HepG2 (cell line): Measurements from ENCODE around the gene MKRN3. TPM values are rescaled to one million over a fixed set of nuclear protein-coding genes. Genes with fewer than 3 reads are reported as not detected.

Experiments used
- ATAC-seq: fragments of 200-7000 bp; cut with Tn5 transposase; 3 replicates; pipeline ENCODE4 v1.9.1; 2020; ENCODE audit warnings: mild to moderate bottlenecking, moderate library complexity
- BruUV-seq: library from RNA; stranded (reverse); fragments of 400-500 nt; replicated peaks from 2 replicates; lab custom pipeline; 2021; lab: Mats Ljungman, UMichigan
- CTCF ChIA-PET: fragments of 300-600 bp; formaldehyde crosslinking; extraction: SDS; loops from one replicate; lab custom pipeline; 2021; ENCODE audit warnings: low total read pairs, inconsistent platforms, low intra/inter-chr PET ratio; lab: Yijun Ruan, JAX
- POLR2A ChIA-PET: fragments of 350-600 bp; sonication (Branson Sonifier 250); formaldehyde crosslinking; loops from one replicate; lab custom pipeline; 2020; ENCODE audit warnings: antibody characterized with exemption, inconsistent platforms; lab: Yijun Ruan, JAX
- DNase-seq: peaks from one replicate; pipeline ENCODE4 v3.0.0-alpha.2; 2015; ENCODE audit warnings: low spot score
- FAIRE-seq: peaks from 3 replicates; lab custom pipeline; 2011; peaks lifted over from hg19 to GRCh38; lab: Jason Lieb, UNC
- H2AFZ ChIP-seq: one replicate; pipeline ENCODE4 v1.6.1; 2011; ENCODE audit warnings: low read length, inconsistent platforms
- H3K27ac ChIP-seq: fragments of 300-600 bp; 3 replicates; pipeline ENCODE4 v1.8.0; 2011; ENCODE audit warnings: mixed run types, mild to moderate bottlenecking, mixed read lengths, low read length, inconsistent platforms; ENCODE audit not compliant: insufficient read depth; ENCODE audit errors: extremely low read length
- H3K27me3 ChIP-seq, 2 experiments: fragments of 200-600 bp in 1 of 2; 2 replicates in 1 of 2; 3 replicates in 1 of 2; pipeline versions ENCODE4 v1.6.0 to v1.8.0; 2011; ENCODE audit warnings: low read length in 2 of 2, mild to moderate bottlenecking in 2 of 2, moderate library complexity in 2 of 2, inconsistent platforms in 1 of 2; ENCODE audit not compliant: insufficient read depth in 2 of 2, control insufficient read depth in 1 of 2
- H3K36me3 ChIP-seq, 2 experiments: fragments of 200-600 bp in 1 of 2; replicated peaks in 1 of 2; 2 replicates in 1 of 2; 3 replicates in 1 of 2; pipeline versions ENCODE4 v1.5.1 to v1.8.0; 2011; ENCODE audit warnings: low read length in 2 of 2, inconsistent platforms in 1 of 2; ENCODE audit not compliant: insufficient read depth in 2 of 2, control insufficient read depth in 1 of 2
- H3K4me1 ChIP-seq: 2 replicates; pipeline ENCODE4 v1.5.1; 2012; ENCODE audit warnings: low read length, inconsistent platforms; ENCODE audit not compliant: insufficient read depth
- H3K4me2 ChIP-seq: 2 replicates; pipeline ENCODE4 v1.6.0; 2011; ENCODE audit warnings: low read depth, low read length, inconsistent platforms
- H3K4me3 ChIP-seq, 3 experiments: fragments of 200-600 bp in 1 of 3; sonication (generic), shearing (Covaris generic) in 1 of 3; replicated peaks in 1 of 3; 2 replicates each; pipeline ENCODE4 v1.5.1; 2011 to 2016; ENCODE audit warnings: low read length in 3 of 3, inconsistent platforms in 2 of 3, low read depth in 2 of 3, mild to moderate bottlenecking in 2 of 3, control low read depth in 1 of 3, mixed read lengths in 1 of 3; ENCODE audit not compliant: insufficient read depth in 1 of 3
- H3K79me2 ChIP-seq: one replicate; pipeline ENCODE4 v1.6.1; 2011; ENCODE audit warnings: low read length, inconsistent platforms; ENCODE audit not compliant: insufficient read depth
- H3K9ac ChIP-seq: 2 replicates; pipeline ENCODE4 v1.6.0; 2011; ENCODE audit warnings: mild to moderate bottlenecking, low read depth, low read length, inconsistent platforms; ENCODE audit not compliant: insufficient read depth
- H3K9me3 ChIP-seq: 2 replicates; pipeline ENCODE4 v1.5.1; 2012; ENCODE audit warnings: mild to moderate bottlenecking, low read length
- H4K20me1 ChIP-seq: 2 replicates; pipeline ENCODE4 v1.6.0; 2011; ENCODE audit warnings: inconsistent platforms, mild to moderate bottlenecking, low read length, moderate library complexity; ENCODE audit not compliant: insufficient read depth
- GRHL1 ChIP-seq: sonication (generic); formaldehyde crosslinking; conservative IDR thresholded peaks from 2 replicates; pipeline ENCODE4 v1.8.0; 2022; ENCODE audit warnings: missing genetic modification reagents
- JARID2 ChIP-seq: sonication (generic); formaldehyde crosslinking; IDR thresholded peaks from 2 replicates; pipeline ENCODE4 v1.8.1; 2023; ENCODE audit warnings: missing genetic modification reagents, inconsistent platforms; ENCODE audit not compliant: insufficient replicate concordance
- KLF6 ChIP-seq: IDR thresholded peaks from 2 replicates; pipeline ENCODE4 v1.8.0; 2016; ENCODE audit warnings: missing biosample characterization, missing genetic modification reagents
- ZKSCAN8 ChIP-seq: IDR thresholded peaks from 2 replicates; pipeline ENCODE4 v1.6.1; 2016; ENCODE audit warnings: borderline replicate concordance, missing genetic modification reagents, missing compliant biosample characterization
- ZNF496 ChIP-seq: sonication (generic); formaldehyde crosslinking; IDR thresholded peaks from 2 replicates; pipeline ENCODE4 v1.8.1; 2023; ENCODE audit warnings: mild to moderate bottlenecking, moderate library complexity, missing genetic modification reagents; ENCODE audit not compliant: insufficient replicate concordance
- ZNF850 ChIP-seq: sonication (generic); formaldehyde crosslinking; conservative IDR thresholded peaks from 2 replicates; pipeline ENCODE4 v1.9.0; 2021; ENCODE audit warnings: mild to moderate bottlenecking, missing genetic modification reagents
- WGBS: methylation state at CpG from one replicate; pipeline ENCODE4 v1.1.6; 2017; ENCODE audit warnings: low lambda C conversion rate; 5-methylcytosine and 5-hydroxymethylcytosine counted together
- in situ Hi-C: cut with HindIII; loops from 2 replicates; pipeline ENCODE4 v1.10.0; 2017; ENCODE audit warnings: low pct_unique_long_range_greater_than_20kb; ENCODE audit not compliant: extremely low pct_ligation_motif_present
- intact Hi-C: fragments of 100-400 bp; cut with micrococcal nuclease; formaldehyde crosslinking; loops from one replicate; pipeline ENCODE4 v1.10.0; 2022; ENCODE audit not compliant: unreplicated experiment
- polyA plus RNA-seq, 8 experiments: library from polyadenylated mRNA; depleted of rRNA in 3 of 8; stranded (reverse) in 7 of 8; unstranded in 1 of 8; fragments of >200 nt; fragmentation: Illumina TruSeq in 4 of 8; extraction: Trizol in 4 of 8; gene quantifications; 2 replicates each; pipeline versions ENCODE4 v1.2.1 to v1.2.3, GENCODE V29; 2011 to 2016; ENCODE audit warnings: low read depth in 4 of 8, missing spikeins in 1 of 8, mixed read lengths in 1 of 8; ENCODE audit not compliant: insufficient read depth in 1 of 8
- total RNA-seq, 5 experiments: library from RNA; depleted of rRNA; stranded (reverse); fragments of >200 nt; fragmentation: Illumina TruSeq; extraction: Trizol; gene quantifications; 2 replicates each; pipeline ENCODE4 v1.2.3, GENCODE V29; 2016; ENCODE audit warnings: low read depth in 1 of 5

MKRN3 gene
- total and polyA plus RNA-seq, 2 of the 13 experiments (the other 11 are each of a cell fraction or from before 2014, with no cell fraction given), result 2.4 to 5.2 TPM

GRCh38 chr15:23548071-23548470 is 17.4 kb upstream of the MKRN3 start:
- no peaks in the 10 kb centered on the region for H3K79me2 ChIP-seq
- POLR2A ChIA-PET, result no interaction called here
- CTCF ChIA-PET, result no interaction called here
- no peak overlapping the region for H2AFZ ChIP-seq
- TF ChIP-seq ZNF850 (no peak), GRHL1 (CRISPR knock-in tag) (no peak)
- no peak overlapping the region for H3K27ac ChIP-seq
- H3K4me3 ChIP-seq, result no peak overlapping the region
- no peaks in the 10 kb centered on the region for H3K27me3 ChIP-seq
- no peak overlapping the region for H3K4me2 ChIP-seq
- WGBS, result 3% methylated on average over 3 of the region's 3 CpGs
- DNase-seq, result no peak
- in situ Hi-C loops (no loop called here), intact Hi-C loops (no loop called here)
- no peak overlapping the region for H3K9ac ChIP-seq
- no peak for ATAC-seq
- H3K9me3 ChIP-seq, result no peaks in the 10 kb centered on the region
- no peaks in the 10 kb centered on the region for H3K36me3 ChIP-seq
- BruUV-seq, result no TSS peak
- H3K4me1 ChIP-seq, result no peaks in the 10 kb centered on the region
- no peak for FAIRE-seq
- H4K20me1 ChIP-seq, result no peaks in the 10 kb centered on the region

- H3K9ac ChIP-seq, result no peak overlapping the region
- DNase-seq, result no peak
- in situ Hi-C loops, result loop anchor here (10.0 kb wide), 1 partner anchor 57 kb away; no protein-coding TSS in a partner anchor
- ATAC-seq, result no peak
- ChIA-PET CTCF (no interaction called here), POLR2A (no interaction called here)
- H3K4me2 ChIP-seq, result no peak overlapping the region
- intact Hi-C loops, result no loop called here
- H2AFZ ChIP-seq, result no peak overlapping the region
- H3K27me3 ChIP-seq, result no peaks in the 10 kb centered on the region; a peak in 1 of 5 replicates
- H3K79me2 ChIP-seq, result peaks cover 3% of the 10 kb centered on the region
- WGBS, result 20% methylated on average over 17 of the region's 19 CpGs
- H3K36me3 ChIP-seq, result no peaks in the 10 kb centered on the region
- H3K4me3 ChIP-seq, result no peak overlapping the region
- 0 out of 2 replicates have a peak, but pooled peaks cover 5% of the 10 kb centered on the region for H4K20me1 ChIP-seq
- no peak for FAIRE-seq
- BruUV-seq, result no TSS peak
- TF ChIP-seq ZKSCAN8 (CRISPR knock-in tag) (no peak), JARID2 (CRISPR knock-in tag) (no peak), ZNF496 (no peak), KLF6 (CRISPR knock-in tag) (no peak)
- no peak overlapping the region for H3K27ac ChIP-seq
- peaks cover 10% of the 10 kb centered on the region; the same call in 1 of the 2 replicates for H3K9me3 ChIP-seq
- H3K4me1 ChIP-seq, result no peaks in the 10 kb centered on the region
Measured at GRCh38 chr15:23561914-23562313, 3.6 kb upstream of the MKRN3 start.
